HEK293T (cell line): ENCODE results near the gene CAPS.

Experiments
- ARNT ChIP-seq: fragments of 450-650 bp; IDR thresholded peaks from 2 replicates; pipeline ENCODE4 v1.6.1; 2017; ENCODE audit warnings: mild to moderate bottlenecking
- ELF4 ChIP-seq: fragments of 450-650 bp; IDR thresholded peaks from 2 replicates; pipeline ENCODE4 v1.6.1; 2017; ENCODE audit warnings: antibody characterized with exemption
- FOXM1 ChIP-seq: fragments of 450-650 bp; IDR thresholded peaks from 2 replicates; pipeline ENCODE4 v1.6.1; 2017; ENCODE audit warnings: mild to moderate bottlenecking, borderline replicate concordance
- L3MBTL2 ChIP-seq: fragments of 450-650 bp; conservative IDR thresholded peaks from 2 replicates; pipeline ENCODE4 v1.6.1; 2016; ENCODE audit warnings: mild to moderate bottlenecking
- LEF1 ChIP-seq: fragments of 450-650 bp; IDR thresholded peaks from 2 replicates; pipeline ENCODE4 v1.6.1; 2017; ENCODE audit warnings: mild to moderate bottlenecking, borderline replicate concordance
- SP1 ChIP-seq: fragments of 450-650 bp; IDR thresholded peaks from 2 replicates; pipeline ENCODE4 v1.6.1; 2017
- SUZ12 ChIP-seq: fragments of 450-650 bp; IDR thresholded peaks from 2 replicates; pipeline ENCODE4 v1.6.1; 2016; ENCODE audit warnings: mild to moderate bottlenecking
- TARDBP ChIP-seq: fragments of 450-650 bp; IDR thresholded peaks from 2 replicates; pipeline ENCODE4 v1.6.1; 2016
- TF ChIP-seq, protein P1 (sequence below): fragments of 450-650 bp; IDR thresholded peaks from 2 replicates; pipeline ENCODE4 v1.6.1; 2016

DNA sequence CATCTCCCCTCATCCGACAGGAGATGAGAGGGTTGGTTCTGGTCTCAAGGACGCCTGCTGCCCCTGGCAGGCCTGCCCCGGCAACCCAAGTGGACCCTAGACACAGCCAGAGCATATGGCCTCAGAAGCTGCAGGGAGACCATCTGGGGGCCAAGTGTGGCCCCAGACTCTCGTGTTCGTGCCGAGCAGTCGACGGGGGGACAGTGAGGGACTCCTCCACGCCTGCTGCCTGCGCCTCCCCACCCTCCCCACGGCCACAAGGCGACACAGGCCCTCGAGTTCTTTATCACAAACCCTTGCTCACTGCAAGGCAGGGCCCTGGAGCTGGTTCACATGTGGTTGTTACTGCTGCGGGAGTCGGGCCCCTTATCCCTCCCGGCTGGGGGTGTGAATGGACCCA lies 9.3 kb downstream of the CAPS start:
- TF ChIP-seq FOXM1 (no peak), L3MBTL2 (no peak), TARDBP (no peak), ARNT (no peak), SP1 (no peak), ELF4 (no peak), LEF1 (no peak), SUZ12 (no peak)
- TF ChIP-seq, protein P1, sequence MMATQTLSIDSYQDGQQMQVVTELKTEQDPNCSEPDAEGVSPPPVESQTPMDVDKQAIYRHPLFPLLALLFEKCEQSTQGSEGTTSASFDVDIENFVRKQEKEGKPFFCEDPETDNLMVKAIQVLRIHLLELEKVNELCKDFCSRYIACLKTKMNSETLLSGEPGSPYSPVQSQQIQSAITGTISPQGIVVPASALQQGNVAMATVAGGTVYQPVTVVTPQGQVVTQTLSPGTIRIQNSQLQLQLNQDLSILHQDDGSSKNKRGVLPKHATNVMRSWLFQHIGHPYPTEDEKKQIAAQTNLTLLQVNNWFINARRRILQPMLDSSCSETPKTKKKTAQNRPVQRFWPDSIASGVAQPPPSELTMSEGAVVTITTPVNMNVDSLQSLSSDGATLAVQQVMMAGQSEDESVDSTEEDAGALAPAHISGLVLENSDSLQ: no peak
